GM19099 (cell line): ENCODE measurements around the gene SLC7A8.

Source experiments
- POLR2A ChIP-seq: IDR thresholded peaks from 3 replicates; pipeline ENCODE4 v1.6.1; 2011; ENCODE audit warnings: low read depth; ENCODE audit not compliant: insufficient read length; ENCODE audit errors: extremely low read depth

SLC7A8 gene

DNA sequence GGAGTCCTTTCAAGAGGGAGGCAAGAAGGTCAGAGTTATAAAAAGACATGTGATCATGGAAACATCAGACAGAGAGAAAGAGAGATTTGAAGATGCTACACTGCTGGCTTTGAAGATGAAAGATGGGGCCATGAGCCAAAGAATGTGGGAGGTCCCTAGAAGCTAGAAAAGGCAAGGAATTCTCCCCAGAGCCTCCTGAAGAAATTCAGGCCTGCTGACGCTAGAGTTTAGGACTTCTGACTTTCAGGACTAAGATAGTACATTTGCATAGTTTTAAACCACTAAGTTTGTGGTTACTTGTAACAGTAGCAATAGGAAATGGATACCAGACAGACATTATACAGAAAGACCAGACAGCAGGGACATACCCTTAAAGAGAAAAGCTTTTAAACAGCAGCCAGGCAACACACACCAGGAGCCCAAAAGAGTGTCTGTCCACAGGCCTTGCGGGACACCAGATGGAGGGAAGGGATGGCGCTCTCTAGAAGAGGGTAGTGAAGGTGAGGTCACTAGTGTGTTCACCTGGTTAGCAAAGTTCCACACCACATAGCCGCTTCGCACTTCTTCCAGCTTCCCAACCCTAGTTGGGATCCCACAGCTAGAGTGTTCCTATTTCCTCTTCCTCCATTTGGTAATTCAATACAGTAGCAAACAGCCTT is 34.7 kb downstream of the SLC7A8 start:
- no peak for TF ChIP-seq POLR2A

GRCh38 chr14:23147676-23148075 is 35.8 kb downstream of the SLC7A8 start:
- no peak for TF ChIP-seq POLR2A

DNA sequence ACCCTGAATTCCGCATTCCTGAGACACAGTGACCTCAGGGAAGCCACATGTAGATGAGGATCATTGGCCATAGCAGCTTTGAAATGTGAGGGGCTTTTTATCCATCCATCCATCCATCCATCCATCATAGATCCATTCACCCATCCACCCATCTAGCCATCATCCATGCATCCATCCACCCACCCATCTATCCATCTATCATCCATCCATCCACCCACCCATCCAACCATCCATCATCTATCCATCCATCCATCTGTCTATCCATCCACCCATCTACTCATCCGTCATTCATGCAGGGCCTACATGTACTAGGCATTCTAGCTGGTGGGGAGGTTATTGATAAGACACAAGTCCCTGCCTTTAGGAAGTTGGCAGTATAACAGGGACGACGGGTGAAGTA is 36.5 kb downstream of the SLC7A8 start:
- TF ChIP-seq POLR2A = no peak

GRCh38 chr14:23146351-23146910 is 37.0 kb downstream of the SLC7A8 start:
- no peak for TF ChIP-seq POLR2A

DNA sequence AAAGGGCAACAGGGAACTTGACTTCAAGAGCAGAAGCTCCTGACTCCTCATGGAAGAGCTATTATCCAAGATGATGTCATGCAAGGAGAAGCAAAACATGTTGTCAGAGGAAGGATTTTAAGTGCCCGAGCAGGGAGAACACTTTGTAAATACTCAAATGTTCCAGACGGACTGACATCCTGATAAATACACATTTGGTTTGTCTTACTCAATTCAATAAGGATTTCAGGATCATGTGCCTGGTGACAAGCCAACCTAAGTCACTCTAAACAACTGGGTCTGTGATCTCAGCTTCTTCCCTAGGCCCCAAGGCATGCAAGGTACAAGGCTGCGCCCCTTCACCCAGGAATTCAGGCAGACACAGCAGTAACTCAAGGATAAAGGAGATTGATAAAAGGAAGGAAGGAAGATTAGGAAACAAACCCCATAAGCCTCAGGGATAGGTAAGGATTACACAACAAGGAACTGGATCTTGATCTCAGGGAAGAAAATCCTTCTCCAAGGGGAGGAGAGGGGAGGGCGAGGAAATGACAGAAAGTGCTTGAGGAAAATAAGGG is 37.6 kb downstream of the SLC7A8 start:
- TF ChIP-seq POLR2A = no peak

- no peak for TF ChIP-seq POLR2A
Observed at GRCh38 chr14:23143911-23144310, 39.5 kb downstream of the SLC7A8 start.

DNA sequence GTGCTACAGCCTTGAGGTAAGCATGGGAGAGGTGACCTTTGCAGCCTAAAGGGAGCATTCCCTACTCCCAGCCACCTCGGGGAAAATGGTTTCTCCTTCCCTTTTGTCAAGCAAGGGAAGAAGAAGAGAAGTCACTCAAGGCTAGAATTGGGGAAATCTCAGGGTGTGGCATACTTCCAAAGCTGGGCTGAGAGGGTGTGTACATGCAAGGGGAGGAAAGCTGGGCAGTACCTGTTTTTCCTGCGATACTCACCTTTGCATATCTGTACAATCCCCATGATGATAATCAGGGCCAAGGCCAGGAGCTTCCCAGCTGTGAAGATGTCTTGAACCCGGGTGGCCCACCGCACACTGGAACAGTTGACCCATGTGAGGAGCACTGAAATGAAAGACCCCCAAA is 40.6 kb downstream of the SLC7A8 start:
- TF ChIP-seq POLR2A = no peak

GRCh38 chr14:23141706-23142444 is 41.6 kb downstream of the SLC7A8 start:
- no peak for TF ChIP-seq POLR2A

DNA sequence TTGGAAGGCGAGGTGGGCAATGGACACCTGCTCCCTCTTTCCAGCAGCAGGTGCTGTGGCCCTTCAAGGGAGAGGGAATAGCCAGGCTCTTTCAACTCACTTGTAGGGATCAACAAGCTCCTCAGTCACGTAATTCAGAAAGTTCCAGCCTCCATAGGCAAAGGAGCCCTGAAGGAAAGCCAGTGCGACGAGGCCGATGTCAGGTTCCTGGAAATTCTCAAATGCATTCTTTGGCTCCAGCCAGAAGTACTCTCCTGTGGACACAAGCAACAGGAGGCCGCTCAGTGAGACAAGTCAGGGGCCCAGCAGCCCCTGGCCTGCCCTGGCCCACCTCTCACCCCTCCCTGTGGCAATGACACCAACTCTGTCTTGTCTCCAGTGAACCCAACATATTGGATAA is 43.1 kb downstream of the SLC7A8 start:
- TF ChIP-seq POLR2A = no peak

GRCh38 chr14:23139874-23140273 is 43.6 kb downstream of the SLC7A8 start:
- TF ChIP-seq POLR2A = no peak

GRCh38 chr14:23137813-23138535 is 45.5 kb downstream of the SLC7A8 start:
- TF ChIP-seq POLR2A = no peak

DNA sequence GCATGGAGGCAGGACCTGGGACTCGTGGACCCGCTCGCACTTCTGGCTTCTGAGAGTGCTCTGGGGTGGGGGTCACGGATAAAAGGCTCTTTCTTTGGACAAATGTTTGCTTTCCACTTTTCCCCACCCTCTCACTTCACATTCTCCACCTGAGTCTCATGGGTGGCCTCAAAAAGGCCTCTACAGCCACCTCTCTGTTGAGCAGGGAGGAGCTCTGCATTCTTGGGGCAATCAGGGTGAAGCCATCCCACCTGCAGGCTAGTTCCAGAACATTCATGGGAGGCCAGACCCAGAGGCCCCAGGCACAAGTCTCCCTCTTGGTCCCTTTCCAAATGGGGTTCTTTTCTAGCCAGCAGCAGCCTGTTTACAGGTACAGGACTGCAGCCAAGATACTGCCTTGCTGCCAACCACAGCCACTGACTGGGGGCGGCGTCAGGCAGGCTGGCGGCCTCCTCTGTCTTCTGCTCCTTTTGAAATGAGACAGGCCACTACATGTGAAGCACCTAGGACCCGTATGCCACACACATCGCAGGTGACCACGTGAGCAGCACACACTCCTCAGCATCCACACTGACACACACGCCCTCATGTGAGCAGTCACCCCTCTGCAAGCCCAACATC is 46.2 kb downstream of the SLC7A8 start:
- TF ChIP-seq POLR2A = no peak

DNA sequence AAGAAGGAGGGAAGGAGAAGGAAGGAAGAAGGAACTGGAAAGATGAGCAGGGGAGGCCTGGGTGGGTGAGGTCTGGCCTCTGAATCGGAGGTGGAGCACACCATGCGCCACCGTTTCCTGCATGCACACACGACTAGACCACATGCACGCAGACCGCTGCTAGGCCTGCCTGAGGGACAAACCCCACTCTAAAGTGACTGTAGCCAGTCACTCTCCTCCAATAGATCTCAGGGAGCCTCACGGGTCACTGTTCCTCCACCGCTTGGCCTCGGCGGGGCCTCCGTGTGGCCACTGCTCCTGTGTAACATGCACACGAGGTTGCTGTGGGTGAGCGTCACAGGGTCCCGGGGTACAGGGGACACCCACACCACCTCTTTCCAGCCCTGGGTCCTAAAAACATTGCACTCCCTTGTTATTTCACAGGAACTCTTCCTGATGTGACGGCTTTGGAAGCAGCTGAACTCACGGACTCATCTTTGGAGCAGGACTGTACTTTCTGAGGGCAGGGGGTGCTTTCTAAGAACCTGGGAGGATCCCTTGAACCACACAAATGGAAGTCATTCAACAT is 46.8 kb downstream of the SLC7A8 start:
- no peak for TF ChIP-seq POLR2A

- TF ChIP-seq POLR2A = no peak
Observed at GRCh38 chr14:23132970-23133369, 50.5 kb downstream of the SLC7A8 start.

DNA sequence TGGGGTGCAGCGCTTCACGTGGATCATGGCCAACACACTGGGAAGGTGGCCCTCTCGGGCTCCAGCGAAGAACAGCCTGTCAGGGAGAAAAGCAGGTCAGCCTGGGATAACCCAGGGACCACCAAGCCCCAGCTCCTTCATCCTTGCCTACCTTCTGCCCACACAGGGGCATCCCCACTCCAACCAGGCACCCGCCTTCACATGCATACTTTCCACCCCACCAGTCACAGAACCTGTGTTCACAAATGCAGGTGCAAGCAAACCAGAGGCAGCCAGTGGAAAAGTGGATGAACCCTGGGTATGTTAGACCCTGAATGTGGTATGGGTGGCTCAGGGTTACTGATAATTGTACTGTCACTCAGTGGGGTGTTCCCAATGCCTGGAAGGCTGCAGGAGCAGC is 52.0 kb downstream of the SLC7A8 start:
- TF ChIP-seq POLR2A = no peak

- no peak for TF ChIP-seq POLR2A
Observed at GRCh38 chr14:23130871-23131270, 52.6 kb downstream of the SLC7A8 start.
